Pulmonary artery endothelial cell (primary cell): ENCODE results near the gene CALD1. TPM values are rescaled to one million over a fixed set of nuclear protein-coding genes. Genes with fewer than 3 reads are reported as not detected.

Source experiments
- DNase-seq: peaks from one replicate; pipeline ENCODE4 v3.0.0-alpha.2; 2011; ENCODE audit warnings: low read depth, low spot score
- total RNA-seq: library from RNA; depleted of rRNA; stranded (reverse); fragments of >200 nt; gene quantifications from 2 replicates; pipeline ENCODE4 v1.2.3, GENCODE V29; 2014

Gene CALD1
- total RNA-seq, 1 donor from 2014 or later: 308 TPM

DNA sequence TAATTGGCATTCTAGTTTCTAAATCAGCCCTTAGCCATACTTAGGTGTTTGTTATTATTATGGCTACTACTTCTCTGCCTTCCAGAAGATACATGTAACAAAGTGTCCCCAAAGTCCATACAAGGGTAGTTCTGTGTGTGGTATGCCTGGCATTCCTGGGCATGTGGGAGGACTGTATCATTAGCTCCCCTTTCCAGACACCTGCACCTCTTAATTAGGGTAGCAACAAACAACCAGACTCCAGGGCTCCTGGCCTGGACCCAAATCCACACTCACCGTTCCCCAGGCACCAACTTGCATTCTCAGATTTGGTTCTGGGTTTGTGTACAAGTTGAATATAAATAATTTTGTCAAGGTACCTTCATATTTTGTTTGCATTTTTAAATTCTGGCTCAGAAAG lies 15.5 kb upstream of the CALD1 start:
- no peak for DNase-seq

DNA sequence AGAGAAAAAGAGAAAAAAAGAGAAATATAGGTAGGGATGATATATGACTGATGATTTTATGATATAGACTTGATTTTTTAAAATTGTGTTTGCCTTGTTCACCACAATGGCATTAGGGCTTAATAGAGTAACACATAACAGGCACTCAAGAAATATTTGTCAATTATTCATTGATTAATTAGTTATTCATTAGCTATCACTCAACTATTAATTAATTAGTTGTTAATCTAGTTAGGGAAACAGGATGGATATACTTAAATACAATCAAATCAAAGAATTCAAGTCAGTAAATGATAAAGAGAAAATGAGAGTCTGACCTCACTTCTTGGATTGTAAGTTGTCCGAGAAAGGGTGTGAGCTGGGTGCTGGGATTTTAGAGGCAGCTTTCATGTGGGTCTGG lies 15.1 kb upstream of the CALD1 start:
- DNase-seq: no peak

DNA sequence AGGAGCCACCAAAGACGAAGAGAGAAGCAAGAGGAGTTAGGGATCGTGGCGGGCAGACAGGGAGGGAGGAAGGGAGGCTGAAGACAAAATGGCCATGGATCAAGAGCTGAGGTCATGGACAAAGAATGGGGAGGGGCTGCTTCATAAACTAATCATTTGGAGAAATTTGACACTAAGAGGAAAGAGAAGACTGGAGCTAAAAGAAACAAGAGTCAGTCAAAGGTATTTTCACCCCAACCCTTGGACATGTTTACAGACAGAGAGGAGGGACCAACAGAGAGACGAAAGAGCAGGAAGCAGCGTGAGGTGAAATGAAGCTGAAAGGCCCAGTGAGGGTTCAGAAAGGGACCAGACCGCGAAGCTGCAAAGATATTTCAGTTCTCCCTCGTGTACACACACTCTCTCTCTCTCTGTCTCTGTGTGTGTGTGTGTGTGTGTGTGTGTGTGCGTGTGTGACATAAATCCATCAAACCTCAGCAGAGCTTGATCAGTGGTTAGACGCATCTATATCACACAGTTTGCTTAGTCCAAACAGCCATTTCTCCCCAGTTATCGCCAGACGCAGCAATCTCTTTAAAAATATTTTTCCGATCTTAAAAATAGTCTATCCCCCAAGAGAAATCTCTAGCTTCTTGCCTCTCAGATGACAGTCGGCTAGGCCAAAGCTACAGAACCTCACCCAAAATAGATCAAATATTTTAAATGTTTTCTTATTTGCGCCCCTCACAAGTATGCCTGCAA lies 12.5 kb upstream of the CALD1 start:
- DNase-seq: no peak

DNA sequence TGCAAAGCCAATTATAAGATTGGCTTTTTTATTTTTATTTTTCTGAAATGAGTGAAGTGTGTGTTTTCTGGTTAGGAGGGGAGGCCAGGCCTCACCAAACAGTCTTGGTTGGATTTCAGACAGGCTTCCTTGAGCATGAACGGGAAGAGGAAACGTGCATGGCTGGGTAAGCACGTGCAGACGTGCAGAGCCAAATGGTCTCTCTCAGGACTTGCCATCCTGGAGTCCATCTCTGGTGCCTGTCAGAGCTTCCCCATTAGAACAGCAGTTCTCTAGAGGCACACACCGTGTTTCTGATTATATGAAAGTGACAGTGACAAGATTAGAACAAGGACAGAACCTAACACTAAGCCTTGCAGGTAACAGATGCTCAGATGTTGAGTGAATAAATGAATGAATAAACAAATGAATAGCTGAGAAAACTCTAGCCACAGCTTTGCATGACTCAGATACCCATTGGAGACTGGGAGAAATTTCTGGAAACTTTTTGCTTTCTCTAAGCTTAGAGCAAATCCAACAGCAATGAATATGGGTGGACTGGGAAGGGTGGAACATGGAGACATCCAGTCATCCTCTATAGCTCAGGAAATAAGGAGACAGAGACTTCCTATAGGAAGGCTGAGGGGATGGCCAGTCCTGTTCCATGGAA lies 11.8 kb upstream of the CALD1 start:
- no peak for DNase-seq

DNA sequence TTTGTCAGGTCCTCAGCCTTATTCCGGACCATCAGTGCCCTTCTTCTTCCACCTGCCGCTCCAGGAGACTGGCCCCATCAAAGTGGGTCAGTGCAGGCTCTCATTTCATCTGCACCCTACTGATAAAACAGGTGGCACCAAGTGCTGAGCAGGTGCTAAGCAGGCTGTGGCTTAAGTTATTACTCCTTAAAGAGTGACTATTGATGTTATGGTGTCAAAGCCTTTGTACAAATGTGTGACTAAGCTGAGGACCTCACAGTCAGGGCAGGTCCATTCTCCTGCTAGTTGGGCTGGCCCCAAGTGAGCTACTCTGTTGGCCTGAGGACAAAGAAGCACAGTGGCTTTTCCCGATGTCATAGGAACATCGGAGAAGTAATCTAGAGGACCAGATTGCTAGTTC lies 11.2 kb upstream of the CALD1 start:
- DNase-seq: no peak

DNA sequence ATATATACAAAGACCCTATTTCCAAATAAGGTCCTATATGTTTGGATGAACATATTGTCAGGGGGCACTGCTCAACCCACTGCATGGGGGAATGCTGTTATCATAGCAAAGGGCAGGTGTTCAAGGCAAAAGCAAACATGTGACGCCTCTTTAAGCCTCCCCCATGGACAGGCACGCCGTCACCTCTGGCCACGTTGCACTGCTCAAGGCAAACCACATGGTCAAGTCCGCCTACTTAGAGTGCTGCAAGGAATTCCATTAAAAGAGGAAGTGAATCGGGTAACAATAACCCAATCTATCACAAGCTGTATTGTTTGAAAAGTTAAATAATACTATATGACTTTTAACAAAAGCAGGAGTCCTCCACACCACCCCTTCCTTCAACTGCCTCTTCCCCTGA lies 8.8 kb upstream of the CALD1 start:
- DNase-seq: no peak

DNA sequence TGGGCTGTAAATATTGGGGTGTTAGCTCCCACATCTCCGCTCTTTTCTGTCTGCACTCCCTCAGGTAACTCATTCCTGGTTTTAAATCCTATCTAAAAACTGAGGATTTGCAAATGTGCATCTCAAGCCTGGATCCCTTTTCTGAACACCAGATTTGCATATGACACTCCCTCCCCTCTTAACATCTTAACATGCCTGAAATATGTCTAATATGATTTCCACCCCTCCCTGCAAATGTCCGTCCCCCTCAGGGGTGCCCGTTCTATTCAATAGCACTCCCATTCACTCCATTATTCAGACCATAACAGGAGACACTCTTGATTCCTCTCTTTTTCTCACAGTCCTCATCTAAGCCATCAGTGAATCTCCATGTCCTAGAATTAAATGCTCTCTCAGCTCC lies 8.3 kb upstream of the CALD1 start:
- DNase-seq: no peak

DNA sequence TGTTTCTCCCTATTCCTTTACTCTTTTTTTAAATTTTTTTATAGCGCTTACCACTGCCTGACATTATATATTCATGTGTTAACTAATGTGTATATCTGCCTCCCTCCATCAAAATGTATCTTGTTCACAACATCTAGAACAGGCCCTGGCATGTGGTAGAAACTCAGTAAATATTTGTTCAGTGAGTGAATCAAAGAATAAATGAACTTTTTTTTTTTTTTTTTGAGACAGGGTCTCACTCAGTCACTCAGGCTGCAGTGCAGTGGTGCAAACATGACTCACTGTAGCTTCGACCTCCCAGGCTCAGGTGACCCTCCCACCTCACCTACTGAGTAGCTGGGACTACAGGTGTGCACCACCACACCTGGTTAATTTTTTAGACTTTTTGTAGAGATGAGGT lies 7.5 kb upstream of the CALD1 start:
- no peak for DNase-seq

DNA sequence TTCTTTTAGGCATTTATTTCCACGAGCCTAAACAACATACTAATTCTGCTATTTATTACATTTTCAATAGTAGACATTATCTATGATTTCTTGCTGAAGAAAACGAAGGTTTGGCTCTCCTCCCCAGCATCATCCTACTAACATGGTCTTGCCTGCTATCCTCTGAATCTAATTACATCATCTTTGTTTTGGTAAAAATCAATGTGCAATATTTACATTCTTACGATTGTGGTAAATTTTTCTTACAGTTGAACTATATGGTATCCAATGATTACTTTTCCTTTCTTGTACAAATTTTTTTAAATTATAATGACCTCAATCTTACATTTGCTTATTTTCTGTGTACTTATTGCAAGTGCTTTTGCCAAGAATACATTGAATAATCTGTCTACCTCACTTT lies 7.0 kb upstream of the CALD1 start:
- no peak for DNase-seq

DNA sequence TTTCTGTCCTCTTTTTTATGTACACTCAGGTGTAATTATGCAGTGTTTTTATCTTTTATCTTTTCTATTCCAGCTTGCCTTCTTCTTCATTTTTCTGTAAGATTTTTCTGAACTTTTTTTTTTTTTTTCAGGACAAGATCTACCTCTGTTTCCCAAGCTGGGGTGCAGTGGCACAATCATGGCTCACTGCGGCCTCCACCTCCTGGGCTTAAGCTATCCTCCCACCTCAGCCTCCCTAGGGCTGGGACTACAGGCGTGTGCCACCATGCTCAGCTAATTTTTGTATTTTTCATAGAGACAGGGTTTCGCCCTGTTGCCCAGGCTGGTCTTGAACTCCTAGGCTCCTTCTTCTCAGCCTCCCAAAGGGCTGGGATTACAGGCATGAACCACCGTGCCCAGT lies 6.3 kb upstream of the CALD1 start:
- no peak for DNase-seq

DNA sequence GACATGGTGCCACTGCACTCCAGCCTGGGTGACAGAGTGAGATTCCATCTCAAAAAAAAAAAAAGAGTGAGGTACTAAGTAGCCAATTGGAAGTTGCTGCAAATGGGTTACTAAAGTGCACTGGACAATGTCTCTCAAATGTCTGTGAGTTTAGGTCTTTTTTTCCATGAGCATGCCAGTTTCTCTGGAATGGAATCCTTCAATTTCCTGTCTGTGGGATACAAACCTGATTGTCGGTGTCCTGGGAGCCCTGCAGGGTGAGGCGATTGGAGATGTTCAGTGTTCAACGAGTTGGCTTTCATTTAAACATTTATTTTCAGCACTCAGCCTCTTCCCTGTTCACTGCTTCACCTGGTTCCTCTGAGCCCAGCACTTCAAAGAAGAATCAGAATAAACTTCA lies 5.3 kb upstream of the CALD1 start:
- no peak for DNase-seq

DNA sequence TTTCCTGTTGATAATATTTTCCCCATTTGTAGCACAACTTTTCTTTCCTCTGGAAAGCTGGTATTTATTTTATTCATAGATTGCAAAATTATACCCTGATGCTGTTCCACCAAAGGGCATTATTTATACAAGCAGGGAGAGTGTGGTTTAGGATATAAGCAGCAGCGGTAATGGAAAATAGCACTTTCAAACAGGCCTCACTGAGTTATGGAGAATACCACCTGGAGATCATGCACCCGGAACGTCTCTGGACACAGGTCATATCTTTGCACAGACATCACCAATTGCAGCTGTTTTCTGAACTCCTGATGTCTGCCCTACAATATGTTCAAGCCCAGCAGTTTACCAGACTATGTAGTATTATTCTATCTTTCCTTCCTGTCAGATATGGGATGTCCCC lies 2.0 kb upstream of the CALD1 start:
- DNase-seq: no peak

DNA sequence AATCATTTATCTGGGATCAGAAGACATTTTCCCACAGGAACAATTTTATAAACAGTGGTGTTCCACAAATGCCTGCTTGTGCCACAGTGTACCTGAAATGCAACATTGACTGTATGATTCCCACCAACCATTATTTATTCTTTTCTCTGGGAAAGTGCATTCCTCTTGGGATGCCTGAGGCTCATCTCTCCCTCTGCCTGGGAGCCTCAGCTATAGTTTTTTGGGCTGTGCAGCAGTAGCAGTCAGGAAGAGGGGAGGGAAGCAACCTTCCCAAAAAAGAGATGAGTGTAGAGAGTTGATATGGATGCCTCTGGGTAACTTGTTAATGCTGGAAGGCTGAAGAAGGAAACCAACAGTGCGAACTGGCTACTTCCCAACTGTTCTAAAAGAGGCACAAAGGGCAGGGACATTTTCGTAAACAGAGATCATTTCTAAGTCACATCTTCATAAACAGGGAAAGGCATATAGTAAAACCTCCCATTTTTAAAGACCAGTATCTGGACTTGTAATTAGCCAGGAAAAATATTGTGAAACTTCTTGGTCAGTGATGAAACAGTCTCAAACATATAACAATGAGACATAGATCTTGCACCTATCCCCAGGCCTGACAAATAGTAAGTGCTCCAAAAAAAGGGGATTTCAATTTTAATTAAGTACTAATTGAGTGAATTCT lies 1.4 kb upstream of the CALD1 start:
- no peak for DNase-seq

DNA sequence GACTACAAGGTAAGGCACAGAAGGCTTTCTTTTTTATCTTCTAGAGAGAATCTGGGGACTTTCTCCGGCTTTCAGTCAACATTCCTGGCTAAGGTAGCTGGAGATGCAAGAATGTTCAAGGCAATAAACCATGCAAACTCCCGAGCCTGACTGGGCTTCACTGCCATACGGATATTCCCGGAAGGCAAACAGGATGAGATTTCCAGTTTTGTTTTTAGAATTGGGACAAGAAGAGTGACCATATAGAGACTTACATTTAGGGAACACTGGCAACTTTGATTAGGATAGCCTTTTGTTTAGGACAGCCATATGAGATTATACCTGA lies 269 bp downstream of the CALD1 start:
- DNase-seq: no peak

DNA sequence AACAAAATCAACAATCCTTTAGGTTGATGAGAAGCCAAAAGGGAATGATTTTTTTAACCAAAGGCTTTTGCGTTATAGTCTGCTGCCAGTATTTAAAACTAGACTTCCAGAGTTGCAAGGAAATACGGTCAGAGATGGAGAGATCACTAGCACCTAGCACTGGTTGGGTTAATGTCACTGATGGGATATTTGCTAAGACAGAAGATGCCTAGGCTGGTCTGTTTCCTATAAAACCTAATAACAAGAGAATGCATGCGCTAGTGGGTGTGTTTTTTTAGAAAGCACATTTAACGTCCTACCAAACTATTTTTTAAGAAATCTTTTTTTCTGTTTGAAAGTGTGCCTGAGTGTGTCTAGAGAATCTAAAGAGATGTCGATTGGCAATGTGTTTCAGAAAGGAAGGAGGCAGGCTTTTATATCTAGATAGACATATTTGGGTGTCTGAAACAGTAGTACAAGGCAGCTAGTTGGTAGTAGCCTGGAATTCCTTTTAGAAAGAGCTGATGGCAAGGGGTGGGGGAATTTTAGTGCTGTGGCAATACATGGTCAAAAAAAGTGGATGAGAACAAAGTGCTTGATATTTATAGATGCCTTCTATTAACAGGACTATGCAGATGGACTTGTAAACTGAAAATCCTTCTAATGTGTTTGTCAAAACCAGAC lies 863 bp downstream of the CALD1 start:
- DNase-seq: no peak

DNA sequence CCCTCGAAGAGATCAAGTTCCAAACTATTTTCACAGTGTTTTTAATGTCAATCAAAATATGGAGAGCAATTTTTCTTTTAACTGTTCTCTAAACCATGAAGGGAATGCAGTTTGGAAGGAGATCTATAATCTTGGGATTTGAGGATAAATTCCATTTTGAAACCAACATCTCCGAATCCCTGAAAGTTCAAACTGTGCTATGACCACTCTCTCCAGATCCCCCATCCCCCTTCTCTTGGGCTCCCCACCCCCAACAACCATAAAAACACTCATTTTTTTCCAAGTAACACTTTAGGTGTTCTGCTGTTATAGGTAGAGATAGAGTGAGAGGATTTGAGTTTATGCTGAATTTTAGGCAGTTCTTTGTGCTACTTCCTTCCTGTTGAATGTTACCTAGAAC lies 1.7 kb downstream of the CALD1 start:
- DNase-seq: no peak

DNA sequence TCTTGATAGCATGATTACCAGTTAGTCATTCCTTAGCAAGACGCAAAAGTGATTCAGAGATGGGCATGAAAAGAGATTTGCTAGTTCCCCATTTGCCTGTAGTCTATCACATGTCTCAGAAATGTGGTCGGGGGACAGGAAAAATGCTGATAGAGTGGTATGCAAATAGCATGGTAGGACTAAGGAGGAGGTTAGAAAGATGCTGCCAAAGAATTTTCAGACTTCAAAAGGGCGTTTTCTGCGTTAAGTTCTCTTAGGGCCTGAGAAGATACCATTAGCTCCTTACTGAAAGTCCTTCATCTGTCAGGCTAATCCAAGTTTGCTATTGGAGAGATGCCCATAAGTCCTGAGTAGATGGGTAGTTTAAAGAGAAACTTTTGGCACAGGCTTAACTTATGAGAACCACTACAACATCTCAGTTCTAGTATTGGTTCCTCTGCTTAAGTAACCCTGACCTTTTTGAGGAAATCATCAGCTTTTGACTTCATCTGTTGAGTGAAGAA lies 2.7 kb downstream of the CALD1 start:
- no peak for DNase-seq

DNA sequence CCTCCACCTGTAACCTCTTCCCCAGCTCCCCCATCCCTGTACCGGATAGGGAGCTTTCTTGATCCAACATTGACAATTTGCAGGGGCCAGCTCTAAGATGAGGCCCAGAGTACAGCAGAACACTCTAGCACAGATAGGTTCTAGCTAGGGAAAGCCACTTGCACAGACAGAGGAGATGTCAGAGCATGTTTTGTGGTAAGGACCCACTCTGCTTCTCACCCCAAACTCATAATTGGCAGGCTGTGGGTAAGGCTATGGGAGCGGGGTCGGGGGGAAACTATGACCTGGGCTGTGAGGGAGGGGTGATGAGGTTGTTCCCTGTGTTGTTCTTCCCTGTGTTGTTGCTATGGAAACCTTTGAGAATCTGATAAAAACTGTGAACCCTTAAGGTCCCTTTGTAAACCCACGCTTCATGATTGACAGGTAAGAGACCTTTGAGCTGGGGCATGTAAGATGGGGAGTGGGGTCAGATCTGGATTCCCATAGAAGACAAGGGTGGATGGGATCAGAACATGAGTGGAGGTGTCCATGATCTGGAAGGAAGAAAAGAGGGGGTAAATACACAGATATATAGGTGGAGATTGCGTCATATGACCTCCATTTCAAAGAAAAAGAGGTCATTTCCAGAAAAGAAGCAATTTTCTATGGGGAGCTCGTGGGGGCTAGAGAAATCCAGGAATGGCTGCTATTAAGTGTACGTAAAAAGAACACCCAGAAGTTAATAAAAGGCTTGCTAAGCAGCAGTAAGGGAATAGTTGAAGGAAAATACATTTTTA lies 4.0 kb downstream of the CALD1 start:
- DNase-seq: no peak

DNA sequence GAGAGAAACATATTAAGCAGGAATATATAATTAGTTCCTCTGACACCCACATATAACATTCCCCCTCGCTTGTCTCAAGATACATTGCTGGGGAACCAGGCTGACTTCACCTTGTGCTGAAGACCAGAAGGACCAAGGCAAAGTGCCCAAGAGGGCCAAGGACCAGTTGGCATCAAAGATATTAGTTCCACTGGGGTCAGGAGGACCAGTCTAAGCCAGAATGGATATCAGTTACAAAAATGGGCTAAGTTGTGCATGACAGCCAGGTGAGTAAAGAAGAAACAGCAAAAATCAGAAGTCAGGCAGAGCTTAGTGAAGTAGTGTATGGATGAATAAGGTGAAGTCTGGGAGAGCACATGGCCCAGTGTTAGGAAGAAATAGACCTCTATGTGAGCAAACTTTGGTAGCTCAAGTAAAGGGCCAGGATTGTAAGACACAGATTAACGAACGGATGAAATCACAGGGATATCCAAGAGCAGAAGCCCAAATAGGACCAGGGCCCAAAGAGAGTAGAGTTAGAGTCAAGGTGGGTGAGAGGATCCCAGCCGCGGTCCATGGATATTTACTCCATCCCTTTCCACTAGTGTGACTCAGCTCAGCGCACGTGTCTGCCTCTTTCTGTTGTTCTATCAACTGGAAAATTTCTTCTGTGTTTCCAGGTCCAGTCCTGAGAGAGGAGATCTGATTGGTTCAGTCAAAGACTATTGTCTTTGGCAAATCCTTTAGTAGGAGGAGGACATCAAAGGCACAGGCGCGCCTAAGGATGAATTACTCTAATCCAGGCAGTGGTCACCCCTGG lies 5.0 kb downstream of the CALD1 start:
- DNase-seq: no peak

DNA sequence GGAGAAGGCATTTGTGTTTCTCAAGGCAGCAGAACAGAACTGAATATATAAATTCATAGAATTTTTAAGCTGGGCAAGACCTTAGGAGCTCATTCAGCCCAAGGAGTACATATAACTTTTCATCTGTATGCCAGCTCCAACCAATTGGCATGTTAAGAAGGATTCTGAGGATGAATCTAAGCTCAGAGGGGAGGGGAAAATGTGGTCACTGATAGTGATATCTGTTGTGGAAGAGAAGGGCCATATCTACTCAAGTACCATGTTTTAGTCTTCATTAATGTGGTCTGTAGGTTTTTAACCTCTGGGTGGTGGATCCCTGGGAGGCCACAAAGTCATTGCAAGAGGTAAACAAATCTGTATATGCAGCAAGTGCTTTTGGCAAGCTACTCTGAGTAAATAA lies 6.4 kb downstream of the CALD1 start:
- no peak for DNase-seq

DNA sequence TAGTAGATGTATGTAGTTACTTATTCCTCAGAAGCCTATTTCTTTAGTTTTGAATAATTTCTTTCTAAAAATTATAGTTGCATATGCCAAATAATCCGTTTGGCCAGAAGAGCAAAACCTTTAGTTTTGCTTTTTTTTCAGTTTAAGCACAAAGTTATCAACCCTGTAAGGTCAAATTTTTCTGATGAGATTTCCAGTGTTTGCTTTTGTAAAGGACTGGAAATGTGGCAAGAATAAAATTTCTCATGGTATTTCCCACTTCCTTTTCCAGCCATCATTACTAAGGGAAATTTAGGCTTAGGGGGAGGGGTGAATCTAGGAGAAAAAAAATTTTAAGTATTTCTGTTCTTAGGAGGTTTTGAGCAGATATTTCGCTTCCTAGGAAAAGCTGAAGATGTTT lies 7.6 kb downstream of the CALD1 start:
- DNase-seq: no peak
